M059J (cell line): Measurements from ENCODE around the gene MEF2C. TPM values are rescaled to one million over a fixed set of nuclear protein-coding genes. Genes with fewer than 3 reads are reported as not detected.
"Not testable (repeated sequence)": the region's sequence is repeated elsewhere in the genome, so short reads cannot be mapped to it uniquely, and the experiment has no call there.

Experiments used
- DNase-seq: peaks from one replicate; pipeline ENCODE4 v3.0.0-alpha.2; 2012; ENCODE audit warnings: low read depth
- total RNA-seq: library from RNA; depleted of rRNA; stranded (reverse); fragments of >200 nt; shearing (Covaris generic); gene quantifications from 2 replicates; pipeline ENCODE4 v1.2.3, GENCODE V29; 2014

MEF2C gene
- total RNA-seq, 1 experiment from 2014 or later: 7.7 TPM

GRCh38 chr5:88803309-88803708, 79.7 kb downstream of the MEF2C start:
- no peak for DNase-seq

- no peak for DNase-seq
Measured at GRCh38 chr5:88799938-88800535, 82.9 kb downstream of the MEF2C start.

GRCh38 chr5:88798933-88799332, 84.1 kb downstream of the MEF2C start:
- not testable (repeated sequence) for DNase-seq

GRCh38 chr5:88793797-88794196, 89.2 kb downstream of the MEF2C start:
- not testable (repeated sequence) for DNase-seq

- DNase-seq: peak; percentile 30
Measured at GRCh38 chr5:88792144-88792840, 90.7 kb downstream of the MEF2C start.

- DNase-seq: peak; percentile 77
Measured at GRCh38 chr5:88787856-88788255, 95.1 kb downstream of the MEF2C start.

- DNase-seq: no peak
Measured at GRCh38 chr5:88786789-88787188, 96.2 kb downstream of the MEF2C start.

- DNase-seq: peak; percentile 99
Measured at GRCh38 chr5:88785746-88786565, 97.0 kb downstream of the MEF2C start.

- DNase-seq: no peak
Measured at GRCh38 chr5:88782571-88782970, 100.4 kb downstream of the MEF2C start.

- DNase-seq: no peak
Measured at GRCh38 chr5:88780736-88781135, 102.2 kb downstream of the MEF2C start.

GRCh38 chr5:88778736-88779135, 104.2 kb downstream of the MEF2C start:
- no peak for DNase-seq

GRCh38 chr5:88776692-88777091, 106.3 kb downstream of the MEF2C start:
- no peak for DNase-seq

- DNase-seq: no peak
Measured at GRCh38 chr5:88772831-88773230, 110.2 kb downstream of the MEF2C start.

- no peak for DNase-seq
Measured at GRCh38 chr5:88772047-88772446, 110.9 kb downstream of the MEF2C start.

GRCh38 chr5:88770276-88771257, 112.4 kb downstream of the MEF2C start:
- DNase-seq: no peak

- DNase-seq: peak; percentile 78
Measured at GRCh38 chr5:88769165-88769564, 113.8 kb downstream of the MEF2C start.

GRCh38 chr5:88768411-88768810, 114.6 kb downstream of the MEF2C start:
- DNase-seq: no peak

GRCh38 chr5:88765798-88766197, 117.2 kb downstream of the MEF2C start:
- no peak for DNase-seq

- DNase-seq: no peak
Measured at GRCh38 chr5:88765171-88765570, 117.8 kb downstream of the MEF2C start.

- DNase-seq: no peak
Measured at GRCh38 chr5:88761939-88762338, 121.0 kb downstream of the MEF2C start.

- peak; percentile 12 for DNase-seq
Measured at GRCh38 chr5:88761269-88761850, 121.6 kb downstream of the MEF2C start.
